Embryonic facial prominence (tissue), 1 donor: ENCODE results near the gene KLHL13.
"Not testable (repeated sequence)": the region's sequence is repeated elsewhere in the genome, so short reads cannot be mapped to it uniquely, and the experiment has no call there.

Experiments
- DNase-seq: peaks from one replicate; pipeline ENCODE4 v3.0.0-alpha.2; 2016; ENCODE audit errors: extremely low spot score

KLHL13 gene

GRCh38 chrX:118116713-118117550 is at the start of gene KLHL13:
Gene KLHL13 (minus strand): TSS chrX:118116810. CDS start chrX:118028473, 88,337 bp downstream.
- DNase-seq = no peak

- no peak for DNase-seq
These were observed 47.5 kb upstream of the KLHL13 start for GRCh38 chrX:118164138-118164537.

GRCh38 chrX:118156953-118157608 is 40.5 kb upstream of the KLHL13 start:
- DNase-seq = no peak

- no peak for DNase-seq
These were observed 39.8 kb upstream of the KLHL13 start for GRCh38 chrX:118156254-118156952.

GRCh38 chrX:118153270-118153669 is 36.7 kb upstream of the KLHL13 start:
- no peak for DNase-seq

GRCh38 chrX:118152721-118153120 is 36.1 kb upstream of the KLHL13 start:
- DNase-seq = no peak

GRCh38 chrX:118148737-118149136 is 32.1 kb upstream of the KLHL13 start:
- no peak for DNase-seq

- not testable (repeated sequence) for DNase-seq
These were observed 31.2 kb upstream of the KLHL13 start for GRCh38 chrX:118147771-118148170.

GRCh38 chrX:118143578-118143977 is 27.0 kb upstream of the KLHL13 start:
- no peak for DNase-seq

- DNase-seq = no peak
These were observed 14.7 kb upstream of the KLHL13 start for GRCh38 chrX:118131336-118131735.

- no peak for DNase-seq
These were observed 13.1 kb upstream of the KLHL13 start for GRCh38 chrX:118129681-118130080.

GRCh38 chrX:118128724-118129123 is 12.1 kb upstream of the KLHL13 start:
- no peak for DNase-seq

- no peak for DNase-seq
These were observed 9.7 kb upstream of the KLHL13 start for GRCh38 chrX:118126286-118126685.

GRCh38 chrX:118124243-118124642 is 7.6 kb upstream of the KLHL13 start:
- not testable (repeated sequence) for DNase-seq

GRCh38 chrX:118117741-118118140 is 1.1 kb upstream of the KLHL13 start:
- no peak for DNase-seq

- no peak for DNase-seq
These were observed 477 bp downstream of the KLHL13 start for GRCh38 chrX:118115953-118116712.

- DNase-seq = no peak
These were observed 1.6 kb downstream of the KLHL13 start for GRCh38 chrX:118114971-118115370.

- DNase-seq = no peak
These were observed 7.5 kb downstream of the KLHL13 start for GRCh38 chrX:118109065-118109464.

GRCh38 chrX:118108304-118108703 is 8.3 kb downstream of the KLHL13 start:
- DNase-seq = no peak

- DNase-seq = no peak
These were observed 16.5 kb downstream of the KLHL13 start for GRCh38 chrX:118100091-118100490.

GRCh38 chrX:118088084-118088483 is 28.5 kb downstream of the KLHL13 start:
- no peak for DNase-seq

GRCh38 chrX:118074196-118074595 is 42.4 kb downstream of the KLHL13 start:
- no peak for DNase-seq
